Testis (tissue), 2 donors: ENCODE results near the gene MSMP.

Experiments used
- POLR2A ChIP-seq: fragments of 450-650 bp; IDR thresholded peaks from one replicate; pipeline ENCODE4 v1.6.1; 2017; ENCODE audit warnings: antibody characterized with exemption, mild to moderate bottlenecking, moderate library complexity
- TF ChIP-seq, protein P1 (sequence below), 3 experiments: fragments of 450-650 bp in 2 of 3; fragments of 200-600 bp in 1 of 3; sonication (generic) in 1 of 3; IDR thresholded peaks; one replicate each; pipeline ENCODE4 v1.5.1; 2016 to 2019; ENCODE audit warnings: antibody characterized with exemption in 3 of 3, mild to moderate bottlenecking in 2 of 3, moderate library complexity in 1 of 3

DNA sequence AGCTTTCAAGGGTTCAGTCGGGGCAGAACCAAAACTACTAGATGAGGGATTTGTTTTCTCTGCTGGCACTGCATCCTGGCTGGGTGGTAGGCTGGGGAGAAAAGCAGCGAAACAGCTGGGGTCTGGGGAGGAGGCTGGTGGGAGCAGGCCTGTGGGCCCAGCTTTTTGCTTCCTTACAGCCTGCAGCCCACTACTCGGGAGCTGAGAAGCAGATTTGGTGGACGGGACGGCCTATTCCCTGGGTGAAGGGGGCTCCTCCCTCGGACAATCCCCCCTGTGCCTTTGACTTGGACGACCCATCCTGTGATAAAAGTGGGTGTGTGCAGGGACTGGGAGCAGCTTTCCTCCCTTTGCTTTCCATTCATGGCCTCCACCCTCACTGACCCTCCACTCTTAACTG, 46.5 kb upstream of the MSMP start:
- TF ChIP-seq, protein P1, sequence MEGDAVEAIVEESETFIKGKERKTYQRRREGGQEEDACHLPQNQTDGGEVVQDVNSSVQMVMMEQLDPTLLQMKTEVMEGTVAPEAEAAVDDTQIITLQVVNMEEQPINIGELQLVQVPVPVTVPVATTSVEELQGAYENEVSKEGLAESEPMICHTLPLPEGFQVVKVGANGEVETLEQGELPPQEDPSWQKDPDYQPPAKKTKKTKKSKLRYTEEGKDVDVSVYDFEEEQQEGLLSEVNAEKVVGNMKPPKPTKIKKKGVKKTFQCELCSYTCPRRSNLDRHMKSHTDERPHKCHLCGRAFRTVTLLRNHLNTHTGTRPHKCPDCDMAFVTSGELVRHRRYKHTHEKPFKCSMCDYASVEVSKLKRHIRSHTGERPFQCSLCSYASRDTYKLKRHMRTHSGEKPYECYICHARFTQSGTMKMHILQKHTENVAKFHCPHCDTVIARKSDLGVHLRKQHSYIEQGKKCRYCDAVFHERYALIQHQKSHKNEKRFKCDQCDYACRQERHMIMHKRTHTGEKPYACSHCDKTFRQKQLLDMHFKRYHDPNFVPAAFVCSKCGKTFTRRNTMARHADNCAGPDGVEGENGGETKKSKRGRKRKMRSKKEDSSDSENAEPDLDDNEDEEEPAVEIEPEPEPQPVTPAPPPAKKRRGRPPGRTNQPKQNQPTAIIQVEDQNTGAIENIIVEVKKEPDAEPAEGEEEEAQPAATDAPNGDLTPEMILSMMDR (IDR thresholded peaks at IDR 0.05): no peak
- TF ChIP-seq POLR2A: no peak
